Gastroesophageal sphincter (tissue), 4 donors: Measurements from ENCODE around the gene CLASP1. TPM values are rescaled to one million over a fixed set of nuclear protein-coding genes. Genes with fewer than 3 reads are reported as not detected.
"Not testable (repeated sequence)": the region's sequence is repeated elsewhere in the genome, so short reads cannot be mapped to it uniquely, and the experiment has no call there.

Source experiments
- ATAC-seq: fragments of 150-250 bp; one replicate; pipeline ENCODE4 v1.9.1; 2016; ENCODE audit warnings: mild to moderate bottlenecking, moderate library complexity
- H3K27ac ChIP-seq, 4 donors: fragments of 200-600 bp; sonication (generic) in 3 of 4; 1 replicate in 3 of 4; 2 replicates in 1 of 4; pipeline ENCODE4 v1.5.1; 2016 to 2019
- H3K27me3 ChIP-seq: fragments of 200-600 bp; sonication (generic); one replicate; pipeline ENCODE4 v1.5.1; 2019
- H3K36me3 ChIP-seq, 2 donors: fragments of 200-600 bp; sonication (generic); one replicate each; pipeline ENCODE4 v1.5.1; 2019; ENCODE audit warnings: control low read depth in 1 of 2
- H3K4me1 ChIP-seq, 3 donors: fragments of 200-600 bp; sonication (generic); 1 replicate in 2 of 3; 2 replicates in 1 of 3; pipeline ENCODE4 v1.5.1; 2016 to 2019; ENCODE audit warnings: control low read depth in 2 of 3
- H3K4me3 ChIP-seq, 2 donors: fragments of 200-600 bp; sonication (generic); one replicate each; pipeline ENCODE4 v1.5.1; 2019; ENCODE audit warnings: mild to moderate bottlenecking in 1 of 2, moderate library complexity in 1 of 2
- H3K9me3 ChIP-seq, 3 donors: fragments of 200-600 bp; sonication (generic); one replicate each; pipeline ENCODE4 v1.5.1; 2017 to 2019; ENCODE audit warnings: control low read depth in 2 of 3
- EP300 ChIP-seq: sonication (generic); formaldehyde crosslinking; IDR thresholded peaks from one replicate; pipeline ENCODE4 v1.6.1; 2017; ENCODE audit warnings: antibody characterized with exemption, mild to moderate bottlenecking
- POLR2A ChIP-seq, 2 donors: fragments of 450-650 bp; IDR thresholded peaks; one replicate each; pipeline ENCODE4 v1.6.1; 2017; ENCODE audit warnings: antibody characterized with exemption in 2 of 2, mild to moderate bottlenecking in 2 of 2, moderate library complexity in 1 of 2
- POLR2AphosphoS5 ChIP-seq: sonication (generic); formaldehyde crosslinking; IDR thresholded peaks from one replicate; pipeline ENCODE4 v1.6.1; 2017; ENCODE audit warnings: antibody characterized with exemption
- WGBS, 2 donors: methylation state at CpG; one replicate each; pipeline ENCODE4 v1.1.5; 2018; ENCODE audit warnings: low coverage in 1 of 2; 5-methylcytosine and 5-hydroxymethylcytosine counted together
- total RNA-seq, 4 donors: library from RNA; depleted of rRNA; stranded (reverse); fragments of >200 nt; gene quantifications; one replicate each; pipeline ENCODE4 v1.1.0, GENCODE V29; 2016
- TF ChIP-seq, protein P1 (sequence below), 4 experiments: fragments of 200-600 bp in 2 of 4; fragments of 450-650 bp in 2 of 4; sonication (generic) in 1 of 4; IDR thresholded peaks; one replicate each; pipeline ENCODE4 v1.5.1; 2017 to 2019; ENCODE audit warnings: antibody characterized with exemption in 4 of 4, mild to moderate bottlenecking in 2 of 4, moderate library complexity in 2 of 4

The CLASP1 gene
- total RNA-seq, 4 donors from 2014 or later = 72.0 to 108 (median 84.7) TPM

DNA sequence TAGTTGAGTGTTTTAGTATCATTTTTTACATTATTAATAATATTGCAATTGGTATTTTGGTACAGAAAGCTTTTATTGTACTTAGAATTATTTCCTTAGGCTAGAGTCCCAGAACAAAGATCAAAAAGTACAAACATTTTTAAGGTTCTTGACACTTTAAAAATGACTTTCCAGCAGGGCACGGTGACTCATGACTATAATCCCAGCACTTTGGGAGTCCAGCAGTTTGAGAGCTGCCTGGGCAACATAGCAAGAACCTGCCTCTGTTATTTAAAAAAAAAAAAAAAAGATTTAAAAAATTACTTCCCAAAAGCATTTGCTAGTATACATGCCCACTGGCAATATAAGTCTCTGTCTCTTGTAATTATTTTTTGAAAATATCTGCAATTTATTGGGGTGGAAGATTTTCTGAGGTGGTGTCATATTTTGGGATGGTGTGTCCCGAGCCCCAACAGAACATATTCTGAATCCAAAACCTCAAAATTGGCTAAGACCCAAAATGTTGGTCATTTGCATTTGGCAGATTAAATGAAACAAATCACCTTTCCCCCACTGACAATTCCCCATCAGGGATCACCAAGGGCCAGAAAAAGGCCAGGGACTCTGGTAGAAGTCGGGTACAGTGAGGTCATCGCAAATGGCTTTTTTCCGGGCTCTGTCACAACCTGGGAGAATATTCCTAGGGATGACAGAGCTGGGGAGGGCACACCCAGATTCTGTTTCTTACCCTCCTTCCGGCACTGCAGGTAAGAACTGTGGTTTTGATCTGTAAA is 45.3 kb upstream of the CLASP1 start:
- Histone ChIP-seq H3K4me3 (no peak overlapping the region), H3K9me3 (no peaks in the 10 kb centered on the region), H3K4me1 (peaks cover 0 to 41% (median 0%) of the 10 kb centered on the region in 3 donors), H3K27ac (peak overlapping the region; percentile 47 to 77 (median 69)), H3K36me3 (no peaks in the 10 kb centered on the region), H3K27me3 (no peaks in the 10 kb centered on the region)
- ATAC-seq = peak; percentile 78
- TF ChIP-seq, protein P1, sequence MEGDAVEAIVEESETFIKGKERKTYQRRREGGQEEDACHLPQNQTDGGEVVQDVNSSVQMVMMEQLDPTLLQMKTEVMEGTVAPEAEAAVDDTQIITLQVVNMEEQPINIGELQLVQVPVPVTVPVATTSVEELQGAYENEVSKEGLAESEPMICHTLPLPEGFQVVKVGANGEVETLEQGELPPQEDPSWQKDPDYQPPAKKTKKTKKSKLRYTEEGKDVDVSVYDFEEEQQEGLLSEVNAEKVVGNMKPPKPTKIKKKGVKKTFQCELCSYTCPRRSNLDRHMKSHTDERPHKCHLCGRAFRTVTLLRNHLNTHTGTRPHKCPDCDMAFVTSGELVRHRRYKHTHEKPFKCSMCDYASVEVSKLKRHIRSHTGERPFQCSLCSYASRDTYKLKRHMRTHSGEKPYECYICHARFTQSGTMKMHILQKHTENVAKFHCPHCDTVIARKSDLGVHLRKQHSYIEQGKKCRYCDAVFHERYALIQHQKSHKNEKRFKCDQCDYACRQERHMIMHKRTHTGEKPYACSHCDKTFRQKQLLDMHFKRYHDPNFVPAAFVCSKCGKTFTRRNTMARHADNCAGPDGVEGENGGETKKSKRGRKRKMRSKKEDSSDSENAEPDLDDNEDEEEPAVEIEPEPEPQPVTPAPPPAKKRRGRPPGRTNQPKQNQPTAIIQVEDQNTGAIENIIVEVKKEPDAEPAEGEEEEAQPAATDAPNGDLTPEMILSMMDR (IDR thresholded peaks at IDR 0.05) = no peak
- TF ChIP-seq POLR2A (IDR thresholded peaks at IDR 0.05) = no peak
- TF ChIP-seq EP300 = no peak
- TF ChIP-seq POLR2AphosphoS5 = peak; percentile 82
- WGBS, 2 donors = 28 to 59% methylated on average over 2 to 6 of the region's 6 CpGs

DNA sequence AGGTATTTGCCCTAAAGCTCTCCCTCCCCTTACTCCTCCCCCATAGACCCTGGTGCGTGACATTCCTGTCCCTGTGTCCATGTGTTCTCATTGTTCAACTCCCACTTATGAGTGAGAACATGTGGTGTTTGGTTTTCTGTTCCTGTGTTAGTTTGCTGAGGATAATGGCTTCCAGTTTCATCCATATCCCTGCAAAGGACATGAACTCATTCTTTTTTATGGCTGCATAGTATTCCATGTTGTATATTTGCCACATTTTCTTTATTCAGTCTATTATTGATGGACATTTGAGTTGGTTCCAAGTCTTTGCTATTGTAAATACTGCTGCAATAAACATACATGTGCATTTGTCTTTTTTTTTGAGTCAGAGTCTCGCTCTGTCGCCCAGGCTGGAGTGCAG is 41.3 kb upstream of the CLASP1 start:
- H3K36me3 ChIP-seq, H3K27ac ChIP-seq, H3K4me3 ChIP-seq, H3K9me3 ChIP-seq, H3K27me3 ChIP-seq, ATAC-seq: not testable (repeated sequence)
- WGBS, 2 donors = 93 to 100% methylated on average over 1 to 3 of the region's 3 CpGs
- H3K4me1 ChIP-seq = peaks cover 0 to 18% (median 0%) of the 10 kb centered on the region in 3 donors

DNA sequence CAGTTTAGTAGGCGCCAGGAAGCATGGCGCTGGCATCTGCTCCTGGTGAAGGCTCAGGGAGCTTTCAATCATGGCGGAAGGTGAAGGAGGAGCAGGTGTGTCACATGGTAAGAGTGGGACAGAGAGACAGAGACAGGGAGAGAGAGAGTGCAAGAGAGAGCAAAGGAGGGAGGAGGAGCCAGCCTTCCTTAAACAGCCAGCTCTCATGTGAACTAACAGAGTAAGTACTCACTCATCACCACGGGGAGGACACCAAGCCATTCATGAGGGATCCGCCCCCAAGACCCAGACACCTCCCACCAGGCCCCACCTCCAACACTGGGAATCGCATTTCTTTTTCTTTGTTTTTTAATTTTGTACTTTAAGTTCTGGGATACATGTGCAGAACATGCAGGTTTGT is 40.8 kb upstream of the CLASP1 start:
- no peak overlapping the region for H3K27ac ChIP-seq
- TF ChIP-seq POLR2AphosphoS5 = no peak
- TF ChIP-seq EP300 = no peak
- TF ChIP-seq POLR2A (IDR thresholded peaks at IDR 0.05) = no peak
- TF ChIP-seq, protein P1 (IDR thresholded peaks at IDR 0.05) = no peak
- no peak for ATAC-seq
- 87 to 100% methylated on average over 4 to 6 of the region's 6 CpGs for WGBS, 2 donors
- H3K9me3 ChIP-seq = no peaks in the 10 kb centered on the region
- no peaks in the 10 kb centered on the region for H3K36me3 ChIP-seq
- H3K4me3 ChIP-seq = no peak overlapping the region
- no peaks in the 10 kb centered on the region for H3K27me3 ChIP-seq
- H3K4me1 ChIP-seq = peaks cover 0 to 13% (median 0%) of the 10 kb centered on the region in 3 donors

DNA sequence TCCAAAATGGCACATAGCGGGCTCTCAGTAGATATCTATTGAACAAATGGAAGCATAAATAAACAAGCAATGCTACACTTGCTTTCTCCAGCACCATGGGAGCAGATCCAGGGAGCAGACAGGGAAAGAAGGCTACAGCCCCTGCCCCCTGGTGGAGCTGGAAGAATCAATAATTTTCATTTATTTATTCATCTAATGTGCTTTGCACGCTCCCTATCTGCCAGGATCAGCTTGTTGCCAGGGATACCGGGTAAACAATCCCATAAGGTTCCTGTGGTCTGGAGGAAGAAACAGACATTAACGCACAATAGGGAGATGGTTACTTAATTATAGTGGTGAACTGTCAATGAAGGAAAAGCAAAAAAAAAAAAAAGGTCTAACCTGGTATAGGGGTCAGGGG is 40.1 kb upstream of the CLASP1 start:
- no peak overlapping the region for H3K4me3 ChIP-seq
- peaks cover 0 to 6% (median 0%) of the 10 kb centered on the region in 3 donors for H3K4me1 ChIP-seq
- WGBS, 2 donors = 33 to 46% methylated on average over 3 of the region's 4 CpGs
- ATAC-seq = peak; percentile 46
- no peak overlapping the region for H3K27ac ChIP-seq
- TF ChIP-seq EP300 (no peak), POLR2A (IDR thresholded peaks at IDR 0.05) (no peak), POLR2AphosphoS5 (no peak)
- TF ChIP-seq, protein P1 (IDR thresholded peaks at IDR 0.05) = peak in 1 of 4 experiments; percentile 30
- no peaks in the 10 kb centered on the region for H3K27me3 ChIP-seq
- no peaks in the 10 kb centered on the region for H3K9me3 ChIP-seq
- no peaks in the 10 kb centered on the region for H3K36me3 ChIP-seq

DNA sequence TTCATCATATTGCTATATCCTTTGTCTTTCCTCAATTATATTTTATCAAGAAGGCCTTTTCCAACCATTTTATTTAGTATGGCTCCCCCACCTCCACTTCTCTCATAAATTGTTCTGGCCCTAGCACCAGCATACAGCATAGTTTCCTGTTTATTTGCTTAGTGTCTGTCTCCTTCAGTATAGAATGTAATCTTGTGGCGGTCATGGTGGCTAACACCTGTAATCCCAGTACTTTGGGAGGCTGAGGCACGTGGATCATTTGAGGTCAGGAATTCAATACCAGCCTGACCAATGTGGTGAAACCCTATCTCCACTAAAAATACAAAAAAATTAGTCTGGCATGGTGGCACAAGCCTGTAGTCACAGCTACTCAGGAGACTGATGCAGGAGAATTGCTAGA is 39.6 kb upstream of the CLASP1 start:
- TF ChIP-seq POLR2AphosphoS5 (no peak), EP300 (no peak), POLR2A (IDR thresholded peaks at IDR 0.05) (no peak)
- TF ChIP-seq, protein P1 (IDR thresholded peaks at IDR 0.05) = no peak
- no peak for ATAC-seq
- no peak overlapping the region for H3K4me3 ChIP-seq
- H3K36me3 ChIP-seq = no peaks in the 10 kb centered on the region
- no peaks in the 10 kb centered on the region for H3K27me3 ChIP-seq
- H3K4me1 ChIP-seq = peaks cover 0 to 1% (median 0%) of the 10 kb centered on the region in 3 donors
- H3K27ac ChIP-seq = no peak overlapping the region
- WGBS, 2 donors = 94 to 100% methylated on average over 1 to 2 of the region's 2 CpGs
- H3K9me3 ChIP-seq = peaks cover 0 to 1% (median 0%) of the 10 kb centered on the region in 3 donors
